Panc1 (cell line): Measurements from ENCODE around the gene TRIO.

Source experiments
- CTCF ChIP-seq: fragments of 450-650 bp; IDR thresholded peaks from 2 replicates; pipeline ENCODE4 v1.5.1; 2017; ENCODE audit warnings: mild to moderate bottlenecking
- POLR2AphosphoS5 ChIP-seq: IDR thresholded peaks from 2 replicates; pipeline ENCODE4 v1.6.1; 2012; ENCODE audit warnings: mild to moderate bottlenecking, low read depth, low read length, moderate library complexity
- SIN3A ChIP-seq: IDR thresholded peaks from 2 replicates; pipeline ENCODE4 v1.6.1; 2012; ENCODE audit warnings: low read depth, mild to moderate bottlenecking, low read length, moderate library complexity, borderline replicate concordance; ENCODE audit not compliant: insufficient read depth
- TCF7L2 ChIP-seq: IDR thresholded peaks from 2 replicates; pipeline ENCODE4 v1.6.1; 2011; ENCODE audit warnings: mild to moderate bottlenecking, low read depth, low read length, inconsistent platforms
- TF ChIP-seq, protein P1 (sequence below), 2 experiments: IDR thresholded peaks; 2 replicates each; pipeline ENCODE4 v1.6.1; 2011 to 2012; ENCODE audit warnings: low read depth in 2 of 2, control low read depth in 1 of 2, low read length in 1 of 2, mild to moderate bottlenecking in 1 of 2, moderate library complexity in 1 of 2; ENCODE audit not compliant: insufficient read depth in 1 of 2

DNA sequence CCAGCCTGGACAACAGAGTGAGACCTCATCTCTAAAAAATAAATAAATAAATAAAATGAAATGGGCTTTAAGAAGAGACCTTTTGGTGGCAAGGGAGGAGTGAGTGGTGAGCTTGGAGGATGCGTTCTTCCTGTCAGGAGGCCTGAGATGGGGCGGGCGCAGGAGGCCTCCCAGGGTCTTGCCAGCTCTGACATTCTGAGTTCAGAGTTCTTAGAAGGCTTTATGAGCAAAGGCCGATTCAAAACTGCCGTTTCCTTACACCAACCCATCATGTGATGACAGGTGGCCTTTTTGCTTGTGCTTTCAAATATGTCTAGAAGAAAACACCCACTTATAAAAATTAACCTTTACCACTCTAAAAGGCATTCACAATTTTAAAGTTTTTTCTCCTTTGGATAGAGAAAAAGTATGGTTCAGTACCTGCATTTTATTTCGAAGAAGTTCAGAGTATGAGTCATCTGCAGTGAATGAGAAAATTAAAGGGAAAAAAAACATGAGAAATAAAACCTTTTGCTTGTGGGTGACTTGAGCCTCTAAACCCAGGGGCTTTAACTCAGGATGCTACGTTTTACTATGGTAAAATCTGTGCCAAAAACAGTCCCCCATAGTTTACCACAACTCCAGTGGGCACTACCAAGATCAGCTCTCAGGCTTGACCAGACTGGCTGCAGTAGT is 281.0 kb downstream of the TRIO start:
- no peak for TF ChIP-seq CTCF
- TF ChIP-seq, protein P1, sequence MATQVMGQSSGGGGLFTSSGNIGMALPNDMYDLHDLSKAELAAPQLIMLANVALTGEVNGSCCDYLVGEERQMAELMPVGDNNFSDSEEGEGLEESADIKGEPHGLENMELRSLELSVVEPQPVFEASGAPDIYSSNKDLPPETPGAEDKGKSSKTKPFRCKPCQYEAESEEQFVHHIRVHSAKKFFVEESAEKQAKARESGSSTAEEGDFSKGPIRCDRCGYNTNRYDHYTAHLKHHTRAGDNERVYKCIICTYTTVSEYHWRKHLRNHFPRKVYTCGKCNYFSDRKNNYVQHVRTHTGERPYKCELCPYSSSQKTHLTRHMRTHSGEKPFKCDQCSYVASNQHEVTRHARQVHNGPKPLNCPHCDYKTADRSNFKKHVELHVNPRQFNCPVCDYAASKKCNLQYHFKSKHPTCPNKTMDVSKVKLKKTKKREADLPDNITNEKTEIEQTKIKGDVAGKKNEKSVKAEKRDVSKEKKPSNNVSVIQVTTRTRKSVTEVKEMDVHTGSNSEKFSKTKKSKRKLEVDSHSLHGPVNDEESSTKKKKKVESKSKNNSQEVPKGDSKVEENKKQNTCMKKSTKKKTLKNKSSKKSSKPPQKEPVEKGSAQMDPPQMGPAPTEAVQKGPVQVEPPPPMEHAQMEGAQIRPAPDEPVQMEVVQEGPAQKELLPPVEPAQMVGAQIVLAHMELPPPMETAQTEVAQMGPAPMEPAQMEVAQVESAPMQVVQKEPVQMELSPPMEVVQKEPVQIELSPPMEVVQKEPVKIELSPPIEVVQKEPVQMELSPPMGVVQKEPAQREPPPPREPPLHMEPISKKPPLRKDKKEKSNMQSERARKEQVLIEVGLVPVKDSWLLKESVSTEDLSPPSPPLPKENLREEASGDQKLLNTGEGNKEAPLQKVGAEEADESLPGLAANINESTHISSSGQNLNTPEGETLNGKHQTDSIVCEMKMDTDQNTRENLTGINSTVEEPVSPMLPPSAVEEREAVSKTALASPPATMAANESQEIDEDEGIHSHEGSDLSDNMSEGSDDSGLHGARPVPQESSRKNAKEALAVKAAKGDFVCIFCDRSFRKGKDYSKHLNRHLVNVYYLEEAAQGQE (IDR thresholded peaks at IDR 0.05; ENCODE audit: insufficient read depth in 1 of 2, low read depth in 2 of 2, low read length in 1 of 2) = no peak
- TF ChIP-seq SIN3A = no peak
- TF ChIP-seq POLR2AphosphoS5 = no peak
- no peak for TF ChIP-seq TCF7L2
